ENCODE data around the gene RAG1. TPM values are rescaled to one million over a fixed set of nuclear protein-coding genes. Genes with fewer than 3 reads are reported as not detected.

Gene RAG1
- total and polyA plus RNA-seq, 2 donors from 2014 or later, result 1.4 to 1.9 TPM

DNA sequence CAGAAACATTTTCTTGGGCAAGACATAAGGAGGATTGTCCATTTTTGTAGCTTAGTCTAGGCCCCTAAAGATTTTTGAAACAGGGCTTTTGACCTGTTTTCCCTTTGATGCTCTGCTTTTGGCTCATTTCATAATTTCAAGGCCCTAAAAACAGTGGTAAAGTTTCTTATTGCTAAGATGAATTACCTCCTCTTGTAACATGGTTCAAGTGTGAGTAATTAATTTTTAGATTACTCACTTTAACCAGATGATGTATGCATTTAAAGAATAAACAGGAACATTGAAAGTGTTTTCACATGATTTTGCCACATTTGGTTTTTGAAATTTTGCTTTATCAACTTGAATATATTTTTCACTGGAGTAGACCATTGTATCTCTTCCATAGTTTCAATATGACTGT is 29.1 kb downstream of the RAG1 start:
- Histone ChIP-seq H3K36me3 (ENCODE audit: control insufficient read depth in 2 of 3, insufficient read depth in 3 of 3, low read length in 3 of 3) (no peaks in the 10 kb centered on the region), H3K4me1 (ENCODE audit: control insufficient read depth in 2 of 3, insufficient read depth in 2 of 3, low read depth in 1 of 3, low read length in 3 of 3) (peaks cover 0 to 5% (median 3%) of the 10 kb centered on the region in 3 donors), H3K9me3 (ENCODE audit: control insufficient read depth in 2 of 3, insufficient read depth in 1 of 3, low read length in 3 of 3) (no peaks in the 10 kb centered on the region), H3K27ac (ENCODE audit: low read depth in 2 of 2, low read length in 2 of 2) (no peak overlapping the region), H3K9ac (ENCODE audit: low read length in 3 of 3) (no peak overlapping the region), H3K27me3 (ENCODE audit: control insufficient read depth, insufficient read depth, low read length) (no peaks in the 10 kb centered on the region), H3K4me3 (ENCODE audit: low read length in 3 of 3) (no peak overlapping the region)
- DNase-seq (no peak), FAIRE-seq (no peak)
- intact Hi-C loops (cut with DNase I), result no loop called here
- TF ChIP-seq, protein P1, sequence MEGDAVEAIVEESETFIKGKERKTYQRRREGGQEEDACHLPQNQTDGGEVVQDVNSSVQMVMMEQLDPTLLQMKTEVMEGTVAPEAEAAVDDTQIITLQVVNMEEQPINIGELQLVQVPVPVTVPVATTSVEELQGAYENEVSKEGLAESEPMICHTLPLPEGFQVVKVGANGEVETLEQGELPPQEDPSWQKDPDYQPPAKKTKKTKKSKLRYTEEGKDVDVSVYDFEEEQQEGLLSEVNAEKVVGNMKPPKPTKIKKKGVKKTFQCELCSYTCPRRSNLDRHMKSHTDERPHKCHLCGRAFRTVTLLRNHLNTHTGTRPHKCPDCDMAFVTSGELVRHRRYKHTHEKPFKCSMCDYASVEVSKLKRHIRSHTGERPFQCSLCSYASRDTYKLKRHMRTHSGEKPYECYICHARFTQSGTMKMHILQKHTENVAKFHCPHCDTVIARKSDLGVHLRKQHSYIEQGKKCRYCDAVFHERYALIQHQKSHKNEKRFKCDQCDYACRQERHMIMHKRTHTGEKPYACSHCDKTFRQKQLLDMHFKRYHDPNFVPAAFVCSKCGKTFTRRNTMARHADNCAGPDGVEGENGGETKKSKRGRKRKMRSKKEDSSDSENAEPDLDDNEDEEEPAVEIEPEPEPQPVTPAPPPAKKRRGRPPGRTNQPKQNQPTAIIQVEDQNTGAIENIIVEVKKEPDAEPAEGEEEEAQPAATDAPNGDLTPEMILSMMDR (IDR thresholded peaks at IDR 0.05; ENCODE audit: borderline replicate concordance, extremely low read depth, insufficient read depth), result no peak

DNA sequence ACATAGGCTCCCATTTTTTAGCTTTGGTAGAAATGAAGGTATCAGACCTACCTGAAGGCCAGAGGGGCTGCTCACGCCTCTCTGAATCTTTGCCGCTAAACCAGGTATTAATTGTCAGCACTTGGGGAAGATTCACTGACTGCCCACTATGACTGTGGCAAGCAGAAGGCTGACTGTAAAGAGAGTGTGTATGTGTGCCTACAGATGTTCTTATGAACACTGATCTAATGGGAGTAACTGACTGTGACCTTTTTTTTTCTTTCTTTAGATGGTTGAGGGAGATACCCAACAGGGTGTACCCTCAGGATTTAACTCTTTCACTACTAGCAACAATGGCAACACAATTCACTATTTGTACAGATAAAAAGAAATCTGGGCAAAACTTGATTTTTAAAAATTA is 30.2 kb downstream of the RAG1 start, which contains the start of gene RAG2:
Gene RAG2 (minus strand): TSS at position 186 of the 400 bp plus-strand sequence. CDS start 4,068 bp downstream, outside the sequence.
- DNase-seq (no peak), FAIRE-seq (no peak)
- TF ChIP-seq, protein P1 (IDR thresholded peaks at IDR 0.05; ENCODE audit: borderline replicate concordance, extremely low read depth, insufficient read depth), result no peak
- no peak within 1 kb of the TSS for H3K9ac ChIP-seq (ENCODE audit: low read length in 3 of 3)
- H3K9me3 ChIP-seq (ENCODE audit: control insufficient read depth in 2 of 3, insufficient read depth in 1 of 3, low read length in 3 of 3), result no peaks in the 10 kb centered on the region
- no peak within 1 kb of the TSS for H3K27ac ChIP-seq (ENCODE audit: low read depth in 2 of 2, low read length in 2 of 2)
- H3K27me3 ChIP-seq (ENCODE audit: control insufficient read depth, insufficient read depth, low read length), result no peaks in the 10 kb centered on the region
- intact Hi-C loops (cut with DNase I), result no loop called here
- H3K4me1 ChIP-seq (ENCODE audit: control insufficient read depth in 2 of 3, insufficient read depth in 2 of 3, low read depth in 1 of 3, low read length in 3 of 3), result peaks cover 0 to 5% (median 3%) of the 10 kb centered on the region in 3 donors
- no peak within 1 kb of the TSS for H3K4me3 ChIP-seq (ENCODE audit: low read length in 3 of 3)
- no peaks in the 10 kb centered on the region for H3K36me3 ChIP-seq (ENCODE audit: control insufficient read depth in 2 of 3, insufficient read depth in 3 of 3, low read length in 3 of 3)

DNA sequence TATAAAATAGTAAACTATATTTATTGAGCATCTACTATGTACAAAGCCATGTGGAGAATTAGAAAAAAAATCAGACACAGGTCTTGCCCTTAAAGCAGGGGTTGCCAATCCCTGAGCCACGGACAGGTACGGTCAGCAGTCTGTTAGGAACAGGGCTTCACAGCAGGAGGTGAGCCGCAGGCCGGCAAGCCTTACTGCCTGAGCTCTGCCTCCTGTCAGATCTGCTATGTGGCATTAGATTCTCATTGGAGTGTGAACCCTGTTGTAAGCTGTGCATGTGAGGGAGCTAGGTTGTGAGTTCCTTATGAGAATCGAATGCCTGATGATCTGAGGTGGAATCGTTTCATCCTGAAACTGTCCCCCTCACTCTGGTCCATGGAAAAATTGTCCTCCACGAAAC is 32.4 kb downstream of the RAG1 start:
- Histone ChIP-seq H3K9me3 (ENCODE audit: control insufficient read depth in 2 of 3, insufficient read depth in 1 of 3, low read length in 3 of 3) (no peaks in the 10 kb centered on the region), H3K4me1 (ENCODE audit: control insufficient read depth in 2 of 3, insufficient read depth in 2 of 3, low read depth in 1 of 3, low read length in 3 of 3) (peaks cover 0 to 4% (median 3%) of the 10 kb centered on the region in 3 donors), H3K9ac (ENCODE audit: low read length in 3 of 3) (no peak overlapping the region), H3K36me3 (ENCODE audit: control insufficient read depth in 2 of 3, insufficient read depth in 3 of 3, low read length in 3 of 3) (no peaks in the 10 kb centered on the region), H3K4me3 (ENCODE audit: low read length in 3 of 3) (no peak overlapping the region), H3K27me3 (ENCODE audit: control insufficient read depth, insufficient read depth, low read length) (no peaks in the 10 kb centered on the region), H3K27ac (ENCODE audit: low read depth in 2 of 2, low read length in 2 of 2) (no peak overlapping the region)
- DNase-seq (no peak), FAIRE-seq (no peak)
- intact Hi-C loops (cut with DNase I), result no loop called here
- TF ChIP-seq, protein P1 (IDR thresholded peaks at IDR 0.05; ENCODE audit: borderline replicate concordance, extremely low read depth, insufficient read depth), result no peak

DNA sequence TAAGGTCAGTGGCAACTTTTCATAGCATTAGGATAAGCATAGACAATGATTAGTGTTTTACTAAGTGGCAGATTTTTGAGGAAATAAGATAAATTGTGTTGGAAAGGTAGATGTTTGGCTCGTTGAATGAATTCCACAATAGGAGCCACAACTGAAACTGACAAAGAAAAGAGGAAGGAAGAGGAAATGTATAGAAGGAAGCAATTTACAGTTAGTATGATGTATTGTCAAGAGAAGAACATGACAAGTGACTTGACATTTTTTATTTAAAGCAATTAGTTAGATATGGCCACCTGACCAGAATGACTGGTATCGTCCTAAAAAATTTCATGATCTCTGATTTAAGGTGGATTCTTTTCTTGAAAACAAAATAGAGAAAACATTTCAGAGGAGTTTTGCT is 33.3 kb downstream of the RAG1 start:
- peak; percentile 3 for FAIRE-seq
- Histone ChIP-seq H3K36me3 (ENCODE audit: control insufficient read depth in 2 of 3, insufficient read depth in 3 of 3, low read length in 3 of 3) (no peaks in the 10 kb centered on the region), H3K27me3 (ENCODE audit: control insufficient read depth, insufficient read depth, low read length) (no peaks in the 10 kb centered on the region), H3K9ac (ENCODE audit: low read length in 3 of 3) (no peak overlapping the region), H3K4me1 (ENCODE audit: control insufficient read depth in 2 of 3, insufficient read depth in 2 of 3, low read depth in 1 of 3, low read length in 3 of 3) (no peaks in the 10 kb centered on the region), H3K4me3 (ENCODE audit: low read length in 3 of 3) (no peak overlapping the region), H3K9me3 (ENCODE audit: control insufficient read depth in 2 of 3, insufficient read depth in 1 of 3, low read length in 3 of 3) (no peaks in the 10 kb centered on the region), H3K27ac (ENCODE audit: low read depth in 2 of 2, low read length in 2 of 2) (no peak overlapping the region)
- DNase-seq, result no peak
- intact Hi-C loops (cut with DNase I), result no loop called here
- TF ChIP-seq, protein P1 (IDR thresholded peaks at IDR 0.05; ENCODE audit: borderline replicate concordance, extremely low read depth, insufficient read depth), result no peak
